ENCODE results near the gene FMN1. TPM values are rescaled to one million over a fixed set of nuclear protein-coding genes. Genes with fewer than 3 reads are reported as not detected.

FMN1 gene
- total and polyA plus RNA-seq, 10 of the 15 experiments (the other 5 are each of a cell fraction or from before 2014, with no cell fraction given): 0.05 to 0.16 (median 0.08) TPM; not detected in 4

DNA sequence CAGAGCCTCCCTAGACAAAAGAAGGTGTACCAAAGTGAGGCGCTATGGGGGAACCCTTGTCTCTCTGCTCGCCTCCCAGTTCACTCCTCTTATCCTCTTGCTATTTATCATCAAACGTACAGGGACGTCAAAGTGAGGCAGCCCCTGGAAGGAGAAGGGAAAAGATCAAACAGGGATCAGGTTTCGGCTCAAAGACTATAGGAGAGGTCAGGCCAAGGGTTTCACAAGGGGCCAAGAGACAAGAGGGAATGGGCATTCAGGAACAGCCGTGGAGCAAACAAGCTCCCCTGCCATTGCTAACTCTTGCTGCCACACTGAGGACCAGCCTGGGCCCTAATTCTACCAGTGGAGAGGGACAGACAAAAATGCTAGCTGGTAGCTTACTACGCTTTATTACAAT lies 308.1 kb downstream of the FMN1 start:
- ChIA-PET POLR2A (no interaction called here), RAD21 (ENCODE audit: unreplicated experiment) (no interaction called here), CTCF (interaction anchor here (1.0 to 2.9 kb wide), 3 partner anchors 13 to 43 kb away, joined by 3 to 12 read pairs (median 10); no protein-coding TSS in a partner anchor), SMC1A (ENCODE audit: uncharacterized antibody, unreplicated experiment) (interaction anchor here (0.7 to 1.7 kb wide), 5 partner anchors 9 to 122 kb away, joined by 3 to 4 read pairs (median 3); no protein-coding TSS in a partner anchor)
- no peak overlapping the region for H3K4me2 ChIP-seq (ENCODE audit: control insufficient read depth, insufficient read depth)
- no peaks in the 10 kb centered on the region for H3K4me1 ChIP-seq (ENCODE audit: control insufficient read depth, insufficient read depth, low read length)
- WGBS (ENCODE audit: insufficient coverage, insufficient replicate concordance, low lambda C conversion rate, missing lambda C conversion rate): 36% methylated on average over 7 of the region's 7 CpGs
- ATAC-seq: no peak
- intact Hi-C loops (cut with micrococcal nuclease; ENCODE audit: unreplicated experiment) (no loop called here), in situ Hi-C loops (cut with MboI) (no loop called here)
- no peaks in the 10 kb centered on the region for H3K79me2 ChIP-seq (ENCODE audit: control insufficient read depth, insufficient read depth, low read length)
- no peaks in the 10 kb centered on the region for H4K20me1 ChIP-seq (ENCODE audit: control insufficient read depth, insufficient read depth)
- H3K36me3 ChIP-seq (ENCODE audit: control insufficient read depth in 2 of 2, insufficient read depth in 2 of 2, low read length in 1 of 2): no peaks in the 10 kb centered on the region
- H3K9me3 ChIP-seq (replicated peaks; ENCODE audit: control insufficient read depth, insufficient read depth, low read length): no peaks in the 10 kb centered on the region
- no peaks in the 10 kb centered on the region for H3K27me3 ChIP-seq (replicated peaks in 1 of 2; ENCODE audit: control insufficient read depth in 2 of 2, insufficient read depth in 2 of 2, low read length in 1 of 2)
- BruUV-seq (replicated peaks): no TSS peak
- FAIRE-seq: no peak
- DNase-seq (ENCODE audit: low read depth, low spot score): no peak
- no peak overlapping the region for H3K4me3 ChIP-seq
- H3K9ac ChIP-seq (ENCODE audit: control insufficient read depth, insufficient read depth, low read length): no peak overlapping the region
- H2AFZ ChIP-seq (ENCODE audit: control insufficient read depth, low read depth, low read length): no peak overlapping the region
- H3K27ac ChIP-seq (ENCODE audit: control insufficient read depth, insufficient read depth): no peak overlapping the region
- TF ChIP-seq, protein P1, sequence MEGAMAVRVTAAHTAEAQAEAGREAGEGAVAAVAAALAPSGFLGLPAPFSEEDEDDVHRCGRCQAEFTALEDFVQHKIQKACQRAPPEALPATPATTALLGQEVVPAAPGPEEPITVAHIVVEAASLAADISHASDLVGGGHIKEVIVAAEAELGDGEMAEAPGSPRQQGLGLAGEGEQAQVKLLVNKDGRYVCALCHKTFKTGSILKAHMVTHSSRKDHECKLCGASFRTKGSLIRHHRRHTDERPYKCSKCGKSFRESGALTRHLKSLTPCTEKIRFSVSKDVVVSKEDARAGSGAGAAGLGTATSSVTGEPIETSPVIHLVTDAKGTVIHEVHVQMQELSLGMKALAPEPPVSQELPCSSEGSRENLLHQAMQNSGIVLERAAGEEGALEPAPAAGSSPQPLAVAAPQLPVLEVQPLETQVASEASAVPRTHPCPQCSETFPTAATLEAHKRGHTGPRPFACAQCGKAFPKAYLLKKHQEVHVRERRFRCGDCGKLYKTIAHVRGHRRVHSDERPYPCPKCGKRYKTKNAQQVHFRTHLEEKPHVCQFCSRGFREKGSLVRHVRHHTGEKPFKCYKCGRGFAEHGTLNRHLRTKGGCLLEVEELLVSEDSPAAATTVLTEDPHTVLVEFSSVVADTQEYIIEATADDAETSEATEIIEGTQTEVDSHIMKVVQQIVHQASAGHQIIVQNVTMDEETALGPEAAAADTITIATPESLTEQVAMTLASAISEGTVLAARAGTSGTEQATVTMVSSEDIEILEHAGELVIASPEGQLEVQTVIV (IDR thresholded peaks at IDR 0.05; ENCODE audit: borderline replicate concordance, partially characterized antibody): no peak
- TF ChIP-seq FOXK2 (IDR thresholded peaks at IDR 0.05) (no peak), MTA2 (IDR thresholded peaks at IDR 0.05; ENCODE audit: low read depth) (no peak), ZNF24 (IDR thresholded peaks at IDR 0.05) (no peak), FOS (IDR thresholded peaks at IDR 0.05; ENCODE audit: borderline replicate concordance, extremely low read depth, insufficient read length) (no peak), EED (IDR thresholded peaks at IDR 0.05; ENCODE audit: low read depth) (no peak), HCFC1 (IDR thresholded peaks at IDR 0.05; ENCODE audit: low read length) (no peak), SUPT20H (IDR thresholded peaks at IDR 0.05; ENCODE audit: borderline replicate concordance, control insufficient read depth, low read depth, low read length) (no peak), POU2F2 (IDR thresholded peaks at IDR 0.05; ENCODE audit: borderline replicate concordance, low read depth, low read length) (no peak), ZNF217 (IDR thresholded peaks at IDR 0.05) (no peak), EGR1 (IDR thresholded peaks at IDR 0.05; ENCODE audit: borderline replicate concordance in 1 of 2, low read depth in 2 of 2, low read length in 2 of 2) (no peak)
- TF ChIP-seq, protein P2, sequence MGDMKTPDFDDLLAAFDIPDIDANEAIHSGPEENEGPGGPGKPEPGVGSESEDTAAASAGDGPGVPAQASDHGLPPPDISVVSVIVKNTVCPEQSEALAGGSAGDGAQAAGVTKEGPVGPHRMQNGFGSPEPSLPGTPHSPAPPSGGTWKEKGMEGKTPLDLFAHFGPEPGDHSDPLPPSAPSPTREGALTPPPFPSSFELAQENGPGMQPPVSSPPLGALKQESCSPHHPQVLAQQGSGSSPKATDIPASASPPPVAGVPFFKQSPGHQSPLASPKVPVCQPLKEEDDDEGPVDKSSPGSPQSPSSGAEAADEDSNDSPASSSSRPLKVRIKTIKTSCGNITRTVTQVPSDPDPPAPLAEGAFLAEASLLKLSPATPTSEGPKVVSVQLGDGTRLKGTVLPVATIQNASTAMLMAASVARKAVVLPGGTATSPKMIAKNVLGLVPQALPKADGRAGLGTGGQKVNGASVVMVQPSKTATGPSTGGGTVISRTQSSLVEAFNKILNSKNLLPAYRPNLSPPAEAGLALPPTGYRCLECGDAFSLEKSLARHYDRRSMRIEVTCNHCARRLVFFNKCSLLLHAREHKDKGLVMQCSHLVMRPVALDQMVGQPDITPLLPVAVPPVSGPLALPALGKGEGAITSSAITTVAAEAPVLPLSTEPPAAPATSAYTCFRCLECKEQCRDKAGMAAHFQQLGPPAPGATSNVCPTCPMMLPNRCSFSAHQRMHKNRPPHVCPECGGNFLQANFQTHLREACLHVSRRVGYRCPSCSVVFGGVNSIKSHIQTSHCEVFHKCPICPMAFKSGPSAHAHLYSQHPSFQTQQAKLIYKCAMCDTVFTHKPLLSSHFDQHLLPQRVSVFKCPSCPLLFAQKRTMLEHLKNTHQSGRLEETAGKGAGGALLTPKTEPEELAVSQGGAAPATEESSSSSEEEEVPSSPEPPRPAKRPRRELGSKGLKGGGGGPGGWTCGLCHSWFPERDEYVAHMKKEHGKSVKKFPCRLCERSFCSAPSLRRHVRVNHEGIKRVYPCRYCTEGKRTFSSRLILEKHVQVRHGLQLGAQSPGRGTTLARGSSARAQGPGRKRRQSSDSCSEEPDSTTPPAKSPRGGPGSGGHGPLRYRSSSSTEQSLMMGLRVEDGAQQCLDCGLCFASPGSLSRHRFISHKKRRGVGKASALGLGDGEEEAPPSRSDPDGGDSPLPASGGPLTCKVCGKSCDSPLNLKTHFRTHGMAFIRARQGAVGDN (IDR thresholded peaks at IDR 0.05): no peak
- TF ChIP-seq, protein P3, sequence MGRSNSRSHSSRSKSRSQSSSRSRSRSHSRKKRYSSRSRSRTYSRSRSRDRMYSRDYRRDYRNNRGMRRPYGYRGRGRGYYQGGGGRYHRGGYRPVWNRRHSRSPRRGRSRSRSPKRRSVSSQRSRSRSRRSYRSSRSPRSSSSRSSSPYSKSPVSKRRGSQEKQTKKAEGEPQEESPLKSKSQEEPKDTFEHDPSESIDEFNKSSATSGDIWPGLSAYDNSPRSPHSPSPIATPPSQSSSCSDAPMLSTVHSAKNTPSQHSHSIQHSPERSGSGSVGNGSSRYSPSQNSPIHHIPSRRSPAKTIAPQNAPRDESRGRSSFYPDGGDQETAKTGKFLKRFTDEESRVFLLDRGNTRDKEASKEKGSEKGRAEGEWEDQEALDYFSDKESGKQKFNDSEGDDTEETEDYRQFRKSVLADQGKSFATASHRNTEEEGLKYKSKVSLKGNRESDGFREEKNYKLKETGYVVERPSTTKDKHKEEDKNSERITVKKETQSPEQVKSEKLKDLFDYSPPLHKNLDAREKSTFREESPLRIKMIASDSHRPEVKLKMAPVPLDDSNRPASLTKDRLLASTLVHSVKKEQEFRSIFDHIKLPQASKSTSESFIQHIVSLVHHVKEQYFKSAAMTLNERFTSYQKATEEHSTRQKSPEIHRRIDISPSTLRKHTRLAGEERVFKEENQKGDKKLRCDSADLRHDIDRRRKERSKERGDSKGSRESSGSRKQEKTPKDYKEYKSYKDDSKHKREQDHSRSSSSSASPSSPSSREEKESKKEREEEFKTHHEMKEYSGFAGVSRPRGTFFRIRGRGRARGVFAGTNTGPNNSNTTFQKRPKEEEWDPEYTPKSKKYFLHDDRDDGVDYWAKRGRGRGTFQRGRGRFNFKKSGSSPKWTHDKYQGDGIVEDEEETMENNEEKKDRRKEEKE (IDR thresholded peaks at IDR 0.05): no peak

Data from GM12878 (cell line).